ENCODE results near the gene GHR.

Gene GHR

GRCh38 chr5:42423285-42424165 lies at the start of gene GHR:
GHR (plus strand) TSS chr5:42423439; CDS start chr5:42565875, 142,436 bp downstream.
- DNase-seq: peak; percentile 15

GRCh38 chr5:42374679-42375273 lies 48.5 kb upstream of the GHR start:
- no peak for DNase-seq

- no peak for DNase-seq
Observed at GRCh38 chr5:42377496-42377895, 45.7 kb upstream of the GHR start.

- no peak for DNase-seq
Observed at GRCh38 chr5:42381973-42382372, 41.3 kb upstream of the GHR start.

GRCh38 chr5:42387563-42387962 lies 35.7 kb upstream of the GHR start:
- no peak for DNase-seq

GRCh38 chr5:42390115-42390514 lies 33.1 kb upstream of the GHR start:
- DNase-seq: no peak

GRCh38 chr5:42392917-42393316 lies 30.3 kb upstream of the GHR start:
- no peak for DNase-seq

- DNase-seq: no peak
Observed at GRCh38 chr5:42396111-42396510, 27.1 kb upstream of the GHR start.

GRCh38 chr5:42397267-42397666 lies 26.0 kb upstream of the GHR start:
- DNase-seq: no peak

- DNase-seq: no peak
Observed at GRCh38 chr5:42399702-42400101, 23.5 kb upstream of the GHR start.

- DNase-seq: no peak
Observed at GRCh38 chr5:42400474-42400873, 22.8 kb upstream of the GHR start.

GRCh38 chr5:42403236-42403635 lies 20.0 kb upstream of the GHR start:
- no peak for DNase-seq

GRCh38 chr5:42404366-42404765 lies 18.9 kb upstream of the GHR start:
- no peak for DNase-seq

GRCh38 chr5:42419294-42419693 lies 3.9 kb upstream of the GHR start:
- DNase-seq: no peak

- no peak for DNase-seq
Observed at GRCh38 chr5:42422656-42423280, 471 bp upstream of the GHR start.

GRCh38 chr5:42426016-42426415 lies 2.8 kb downstream of the GHR start:
- no peak for DNase-seq

- DNase-seq: no peak
Observed at GRCh38 chr5:42429694-42430093, 6.5 kb downstream of the GHR start.

GRCh38 chr5:42434047-42434724 lies 10.9 kb downstream of the GHR start:
- no peak for DNase-seq

GRCh38 chr5:42436051-42436450 lies 12.8 kb downstream of the GHR start:
- no peak for DNase-seq

GRCh38 chr5:42454216-42454995 lies 31.2 kb downstream of the GHR start:
- no peak for DNase-seq

GRCh38 chr5:42461033-42461432 lies 37.8 kb downstream of the GHR start:
- DNase-seq: no peak

GRCh38 chr5:42461507-42461906 lies 38.3 kb downstream of the GHR start:
- DNase-seq: no peak

- no peak for DNase-seq
Observed at GRCh38 chr5:42462083-42462482, 38.8 kb downstream of the GHR start.
